ENCODE results near the gene TMEM135.

Gene TMEM135

GRCh38 chr11:87368151-87368550 lies 330.4 kb downstream of the TMEM135 start:
- no peak for DNase-seq

- no peak for DNase-seq
Observed at GRCh38 chr11:87368858-87369480, 331.2 kb downstream of the TMEM135 start.

- DNase-seq = no peak
Observed at GRCh38 chr11:87369888-87370287, 332.2 kb downstream of the TMEM135 start.

GRCh38 chr11:87372065-87372464 lies 334.3 kb downstream of the TMEM135 start:
- DNase-seq = no peak

All from amniotic stem cell (primary cell).